SK-N-SH (cell line): Measurements from ENCODE around the gene NAXE. TPM values are rescaled to one million over a fixed set of nuclear protein-coding genes. Genes with fewer than 3 reads are reported as not detected.

Source experiments
- CTCF ChIA-PET: fragments of 300-600, 350-600 bp; formaldehyde crosslinking; extraction: SDS; loops from one replicate; lab custom pipeline; 2021; lab: Yijun Ruan, JAX
- POLR2A ChIA-PET: fragments of 350-600 bp; sonication (Branson Sonifier 250); formaldehyde crosslinking; extraction: SDS; loops from one replicate; lab custom pipeline; 2020; ENCODE audit warnings: antibody characterized with exemption, inconsistent platforms; lab: Yijun Ruan, JAX
- DNase-seq: peaks from one replicate; pipeline ENCODE4 v3.0.0; 2012
- H2AFZ ChIP-seq: fragments of 200-600 bp; sonication (generic); 2 replicates; pipeline ENCODE4 v1.8.1; 2016; ENCODE audit warnings: antibody characterized with exemption, mild to moderate bottlenecking, low read depth
- H3F3A ChIP-seq: fragments of 200-600 bp; sonication (generic); replicated peaks from 2 replicates; pipeline ENCODE3; 2016; ENCODE audit warnings: antibody characterized with exemption, mild to moderate bottlenecking; ENCODE audit not compliant: insufficient read depth
- H3K27ac ChIP-seq, 2 experiments: fragments of 200-500 bp in 1 of 2; fragments of 200-600 bp in 1 of 2; sonication (Bioruptor generic) in 1 of 2; sonication (generic), shearing (Covaris generic) in 1 of 2; 2 replicates each; pipeline versions ENCODE4 v1.5.1 to v1.6.1; 2014 to 2016; ENCODE audit warnings: low read depth in 2 of 2, inconsistent platforms in 1 of 2, low read length in 1 of 2, mild to moderate bottlenecking in 1 of 2, mixed read lengths in 1 of 2
- H3K27me3 ChIP-seq: fragments of 200-600 bp; sonication (generic), shearing (Covaris generic); 2 replicates; pipeline ENCODE4 v1.6.1; 2016; ENCODE audit warnings: mixed run types; ENCODE audit not compliant: insufficient read depth
- H3K36me3 ChIP-seq, 2 experiments: fragments of 200-500 bp in 1 of 2; fragments of 200-600 bp in 1 of 2; sonication (Bioruptor generic) in 1 of 2; sonication (generic) in 1 of 2; replicated peaks in 1 of 2; 2 replicates each; pipeline versions ENCODE3 to v1.5.1; 2014 to 2016; ENCODE audit warnings: low read length in 1 of 2, mild to moderate bottlenecking in 1 of 2; ENCODE audit not compliant: insufficient read depth in 2 of 2, control insufficient read depth in 1 of 2
- H3K4me1 ChIP-seq, 2 experiments: fragments of 200-500 bp in 1 of 2; fragments of 200-600 bp in 1 of 2; sonication (Bioruptor generic) in 1 of 2; sonication (generic), shearing (Covaris generic) in 1 of 2; 2 replicates each; pipeline versions ENCODE4 v1.5.1 to v1.6.1; 2014 to 2016; ENCODE audit warnings: low read depth in 1 of 2, low read length in 1 of 2, mixed run types in 1 of 2; ENCODE audit not compliant: insufficient read depth in 2 of 2, control insufficient read depth in 1 of 2
- H3K4me2 ChIP-seq: fragments of 200-600 bp; sonication (generic), shearing (Covaris generic); 2 replicates; pipeline ENCODE4 v1.6.1; 2017; ENCODE audit warnings: mixed run types
- H3K4me3 ChIP-seq, 2 experiments: fragments of 200-500 bp in 1 of 2; fragments of 200-600 bp in 1 of 2; sonication (Bioruptor generic) in 1 of 2; sonication (generic), shearing (Covaris generic) in 1 of 2; 2 replicates each; pipeline versions ENCODE4 v1.5.1 to v1.8.1; 2014 to 2016; ENCODE audit warnings: low read depth in 2 of 2, inconsistent platforms in 1 of 2, low read length in 1 of 2, mild to moderate bottlenecking in 1 of 2, mixed read lengths in 1 of 2, moderate library complexity in 1 of 2
- H3K79me2 ChIP-seq: fragments of 200-600 bp; sonication (generic); 2 replicates; pipeline ENCODE4 v1.8.1; 2017; ENCODE audit warnings: mild to moderate bottlenecking; ENCODE audit not compliant: insufficient read depth
- H3K9ac ChIP-seq: fragments of 200-600 bp; sonication (generic); 2 replicates; pipeline ENCODE4 v1.6.1; 2017; ENCODE audit warnings: mixed run types
- H3K9me2 ChIP-seq: fragments of 200-600 bp; sonication (generic); 2 replicates; pipeline ENCODE4 v1.6.1; 2017; ENCODE audit warnings: mixed run types
- H3K9me3 ChIP-seq: fragments of 200-600 bp; sonication (generic); 2 replicates; pipeline ENCODE4 v1.6.1; 2017; ENCODE audit warnings: mixed run types, mild to moderate bottlenecking, moderate library complexity
- H4K20me1 ChIP-seq: fragments of 200-600 bp; sonication (generic); 2 replicates; pipeline ENCODE4 v1.6.1; 2017; ENCODE audit warnings: mild to moderate bottlenecking, mixed run types; ENCODE audit not compliant: insufficient read depth
- ELF1 ChIP-seq: IDR thresholded peaks from 2 replicates; pipeline ENCODE4 v1.4.0; 2012
- EP300 ChIP-seq, 2 experiments: IDR thresholded peaks; 2 replicates each; pipeline versions ENCODE4 v1.4.0 to v1.6.1; 2012; ENCODE audit warnings: borderline replicate concordance in 1 of 2, low read depth in 1 of 2, low read length in 1 of 2
- EZH2phosphoT487 ChIP-seq: fragments of 200-600 bp; sonication (generic); IDR thresholded peaks from 2 replicates; pipeline ENCODE4 v1.6.1; 2017; ENCODE audit warnings: low read depth, mixed run types, mild to moderate bottlenecking, antibody characterized with exemption, moderate library complexity, borderline replicate concordance
- FOXM1 ChIP-seq: IDR thresholded peaks from 2 replicates; pipeline ENCODE4 v1.4.0; 2012; ENCODE audit warnings: low read depth, mild to moderate bottlenecking
- GATA2 ChIP-seq: sonication (generic); formaldehyde crosslinking; IDR thresholded peaks from 2 replicates; pipeline ENCODE4 v1.5.0; 2020; ENCODE audit warnings: mild to moderate bottlenecking, missing genetic modification reagents
- JUND ChIP-seq: IDR thresholded peaks from 2 replicates; pipeline ENCODE4 v1.4.0; 2012
- MXI1 ChIP-seq: IDR thresholded peaks from 2 replicates; pipeline ENCODE4 v1.6.1; 2012; ENCODE audit warnings: mild to moderate bottlenecking, low read depth, low read length, improper control_type of control experiment
- RXRA ChIP-seq: IDR thresholded peaks from 2 replicates; pipeline ENCODE4 v1.4.0; 2012; ENCODE audit warnings: low read depth, mild to moderate bottlenecking, borderline replicate concordance
- YY1 ChIP-seq: IDR thresholded peaks from 2 replicates; pipeline ENCODE4 v1.4.0; 2012; ENCODE audit warnings: low read depth, mild to moderate bottlenecking
- WGBS: methylation state at CpG from one replicate; pipeline ENCODE4 v1.1.6; 2017; ENCODE audit warnings: low lambda C conversion rate; 5-methylcytosine and 5-hydroxymethylcytosine counted together
- polyA plus RNA-seq, 3 experiments: library from polyadenylated mRNA; depleted of rRNA; stranded (reverse); fragments of >200 nt; gene quantifications; 2 replicates each; pipeline ENCODE4 v1.2.3, GENCODE V29; 2012
- TF ChIP-seq, protein P1 (sequence below): fragments of 150-350 bp; IDR thresholded peaks from 2 replicates; pipeline ENCODE4 v1.6.1; 2016; ENCODE audit warnings: mild to moderate bottlenecking, low read depth, low read length
- TF ChIP-seq, protein P2 (sequence below): IDR thresholded peaks from 2 replicates; pipeline ENCODE4 v1.4.0; 2012; ENCODE audit warnings: low read depth, borderline replicate concordance
- TF ChIP-seq, protein P3 (sequence below): IDR thresholded peaks from 2 replicates; pipeline ENCODE4 v1.4.0; 2012; ENCODE audit warnings: low read depth, borderline replicate concordance
- TF ChIP-seq, protein P4 (sequence below): IDR thresholded peaks from 2 replicates; pipeline ENCODE4 v1.6.1; 2012; ENCODE audit warnings: mild to moderate bottlenecking, low read depth, low read length, moderate library complexity

NAXE gene
- polyA plus RNA-seq, 1 of the 3 experiments (the other 2 are of a cell fraction) = 98.4 TPM

DNA sequence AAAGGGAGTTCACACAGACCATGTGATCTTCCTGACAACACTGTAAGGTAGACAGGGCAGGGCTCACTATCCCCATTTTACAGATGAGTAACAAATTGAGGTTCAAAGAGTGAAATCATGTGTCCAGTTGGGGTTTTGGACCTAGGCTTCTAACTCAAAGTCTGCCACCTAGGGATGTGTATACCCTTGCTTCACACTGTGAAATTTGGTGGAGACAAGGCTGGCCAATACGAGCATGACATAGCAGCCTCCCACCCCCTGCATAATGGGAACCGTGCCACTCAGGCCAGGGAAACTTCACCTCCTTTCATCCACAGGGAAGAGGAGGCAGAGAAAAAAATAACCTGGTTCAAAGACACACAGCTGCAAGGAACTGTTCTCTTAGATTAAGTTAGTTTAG, 26.1 kb upstream of the NAXE start (continued):
- TF ChIP-seq, protein P1, sequence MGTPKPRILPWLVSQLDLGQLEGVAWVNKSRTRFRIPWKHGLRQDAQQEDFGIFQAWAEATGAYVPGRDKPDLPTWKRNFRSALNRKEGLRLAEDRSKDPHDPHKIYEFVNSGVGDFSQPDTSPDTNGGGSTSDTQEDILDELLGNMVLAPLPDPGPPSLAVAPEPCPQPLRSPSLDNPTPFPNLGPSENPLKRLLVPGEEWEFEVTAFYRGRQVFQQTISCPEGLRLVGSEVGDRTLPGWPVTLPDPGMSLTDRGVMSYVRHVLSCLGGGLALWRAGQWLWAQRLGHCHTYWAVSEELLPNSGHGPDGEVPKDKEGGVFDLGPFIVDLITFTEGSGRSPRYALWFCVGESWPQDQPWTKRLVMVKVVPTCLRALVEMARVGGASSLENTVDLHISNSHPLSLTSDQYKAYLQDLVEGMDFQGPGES = no peak
- no peak for TF ChIP-seq YY1

DNA sequence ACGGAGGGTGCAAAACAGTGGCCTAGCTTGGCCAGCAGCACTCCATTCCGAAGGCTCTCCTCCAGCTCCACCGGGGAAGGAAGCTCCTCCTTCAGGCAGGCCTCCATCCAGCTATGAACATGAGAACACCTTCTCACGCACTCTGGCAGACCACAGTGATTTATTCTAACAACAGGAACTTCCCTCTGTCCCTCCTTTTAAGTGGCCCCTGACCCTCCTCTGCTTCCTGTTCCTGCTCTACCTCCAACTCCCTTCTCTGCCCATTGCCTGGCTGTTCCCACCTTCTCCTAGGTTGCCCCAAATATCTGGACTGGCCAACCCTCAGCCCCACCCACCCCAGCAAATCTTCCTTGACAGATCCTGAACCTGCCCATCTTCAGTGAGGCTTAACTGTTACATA, 25.1 kb upstream of the NAXE start:
- no peaks in the 10 kb centered on the region for H3K27me3 ChIP-seq
- CTCF ChIA-PET = interaction anchor here (0.9 to 1.3 kb wide), 4 partner anchors 17 to 121 kb away, joined by 3 to 5 read pairs (median 4); no protein-coding TSS in a partner anchor
- H3K4me1 ChIP-seq = peaks cover 3 to 7% of the 10 kb centered on the region in 2 experiments; a peak in 3 of 4 replicates
- H3K27ac ChIP-seq = no peak overlapping the region
- DNase-seq = no peak
- no peak overlapping the region for H3K4me2 ChIP-seq
- H3K9me2 ChIP-seq = no peaks in the 10 kb centered on the region
- no peak overlapping the region for H3K4me3 ChIP-seq
- peaks cover 26% of the 10 kb centered on the region for H3K79me2 ChIP-seq
- WGBS = 92% methylated on average over 4 of the region's 4 CpGs
- no peaks in the 10 kb centered on the region for H3K9me3 ChIP-seq
- no peak overlapping the region for H2AFZ ChIP-seq
- H3K36me3 ChIP-seq = peaks cover 14 to 44% of the 10 kb centered on the region in 2 experiments
- TF ChIP-seq EZH2phosphoT487 = no peak
- TF ChIP-seq, protein P2, sequence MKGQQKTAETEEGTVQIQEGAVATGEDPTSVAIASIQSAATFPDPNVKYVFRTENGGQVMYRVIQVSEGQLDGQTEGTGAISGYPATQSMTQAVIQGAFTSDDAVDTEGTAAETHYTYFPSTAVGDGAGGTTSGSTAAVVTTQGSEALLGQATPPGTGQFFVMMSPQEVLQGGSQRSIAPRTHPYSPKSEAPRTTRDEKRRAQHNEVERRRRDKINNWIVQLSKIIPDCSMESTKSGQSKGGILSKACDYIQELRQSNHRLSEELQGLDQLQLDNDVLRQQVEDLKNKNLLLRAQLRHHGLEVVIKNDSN = no peak
- no peak for TF ChIP-seq MXI1
- no peak for TF ChIP-seq FOXM1
- TF ChIP-seq ELF1 = no peak
- no peak for TF ChIP-seq GATA2 (CRISPR knock-in tag)
- TF ChIP-seq, protein P3, sequence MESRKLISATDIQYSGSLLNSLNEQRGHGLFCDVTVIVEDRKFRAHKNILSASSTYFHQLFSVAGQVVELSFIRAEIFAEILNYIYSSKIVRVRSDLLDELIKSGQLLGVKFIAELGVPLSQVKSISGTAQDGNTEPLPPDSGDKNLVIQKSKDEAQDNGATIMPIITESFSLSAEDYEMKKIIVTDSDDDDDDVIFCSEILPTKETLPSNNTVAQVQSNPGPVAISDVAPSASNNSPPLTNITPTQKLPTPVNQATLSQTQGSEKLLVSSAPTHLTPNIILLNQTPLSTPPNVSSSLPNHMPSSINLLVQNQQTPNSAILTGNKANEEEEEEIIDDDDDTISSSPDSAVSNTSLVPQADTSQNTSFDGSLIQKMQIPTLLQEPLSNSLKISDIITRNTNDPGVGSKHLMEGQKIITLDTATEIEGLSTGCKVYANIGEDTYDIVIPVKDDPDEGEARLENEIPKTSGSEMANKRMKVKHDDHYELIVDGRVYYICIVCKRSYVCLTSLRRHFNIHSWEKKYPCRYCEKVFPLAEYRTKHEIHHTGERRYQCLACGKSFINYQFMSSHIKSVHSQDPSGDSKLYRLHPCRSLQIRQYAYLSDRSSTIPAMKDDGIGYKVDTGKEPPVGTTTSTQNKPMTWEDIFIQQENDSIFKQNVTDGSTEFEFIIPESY = no peak
- TF ChIP-seq JUND = no peak
- TF ChIP-seq RXRA = no peak
- no peak for TF ChIP-seq EP300 (IDR thresholded peaks at IDR 0.05; ENCODE audit: borderline replicate concordance in 1 of 2, low read depth in 1 of 2, low read length in 1 of 2)
- TF ChIP-seq, protein P4, sequence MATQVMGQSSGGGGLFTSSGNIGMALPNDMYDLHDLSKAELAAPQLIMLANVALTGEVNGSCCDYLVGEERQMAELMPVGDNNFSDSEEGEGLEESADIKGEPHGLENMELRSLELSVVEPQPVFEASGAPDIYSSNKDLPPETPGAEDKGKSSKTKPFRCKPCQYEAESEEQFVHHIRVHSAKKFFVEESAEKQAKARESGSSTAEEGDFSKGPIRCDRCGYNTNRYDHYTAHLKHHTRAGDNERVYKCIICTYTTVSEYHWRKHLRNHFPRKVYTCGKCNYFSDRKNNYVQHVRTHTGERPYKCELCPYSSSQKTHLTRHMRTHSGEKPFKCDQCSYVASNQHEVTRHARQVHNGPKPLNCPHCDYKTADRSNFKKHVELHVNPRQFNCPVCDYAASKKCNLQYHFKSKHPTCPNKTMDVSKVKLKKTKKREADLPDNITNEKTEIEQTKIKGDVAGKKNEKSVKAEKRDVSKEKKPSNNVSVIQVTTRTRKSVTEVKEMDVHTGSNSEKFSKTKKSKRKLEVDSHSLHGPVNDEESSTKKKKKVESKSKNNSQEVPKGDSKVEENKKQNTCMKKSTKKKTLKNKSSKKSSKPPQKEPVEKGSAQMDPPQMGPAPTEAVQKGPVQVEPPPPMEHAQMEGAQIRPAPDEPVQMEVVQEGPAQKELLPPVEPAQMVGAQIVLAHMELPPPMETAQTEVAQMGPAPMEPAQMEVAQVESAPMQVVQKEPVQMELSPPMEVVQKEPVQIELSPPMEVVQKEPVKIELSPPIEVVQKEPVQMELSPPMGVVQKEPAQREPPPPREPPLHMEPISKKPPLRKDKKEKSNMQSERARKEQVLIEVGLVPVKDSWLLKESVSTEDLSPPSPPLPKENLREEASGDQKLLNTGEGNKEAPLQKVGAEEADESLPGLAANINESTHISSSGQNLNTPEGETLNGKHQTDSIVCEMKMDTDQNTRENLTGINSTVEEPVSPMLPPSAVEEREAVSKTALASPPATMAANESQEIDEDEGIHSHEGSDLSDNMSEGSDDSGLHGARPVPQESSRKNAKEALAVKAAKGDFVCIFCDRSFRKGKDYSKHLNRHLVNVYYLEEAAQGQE = no peak
- POLR2A ChIA-PET = no interaction called here
- no peak overlapping the region for H3K9ac ChIP-seq
- peaks cover 10% of the 10 kb centered on the region for H3F3A ChIP-seq
- peaks cover 4% of the 10 kb centered on the region; the same call in 1 of the 2 replicates for H4K20me1 ChIP-seq
